Activated CD4-positive, alpha-beta T cell treated with anti-CD3 and anti-CD28 coated beads for 24 hours (primary cell): ENCODE measurements around the gene HPSE.

Experiments
- DNase-seq, 2 donors: peaks; one replicate each; pipeline ENCODE4 v3.0.0-alpha.2; 2020; ENCODE audit warnings: low read depth in 2 of 2

The HPSE gene

GRCh38 chr4:83334425-83335241 is at the start of gene HPSE:
Gene HPSE, minus strand, starts transcription at chr4:83334848. Its CDS starts 66 bp downstream, at chr4:83334782.
- peak; percentile 45 to 51 for DNase-seq

GRCh38 chr4:83382850-83383249 is 48.2 kb upstream of the HPSE start:
- no peak for DNase-seq

DNA sequence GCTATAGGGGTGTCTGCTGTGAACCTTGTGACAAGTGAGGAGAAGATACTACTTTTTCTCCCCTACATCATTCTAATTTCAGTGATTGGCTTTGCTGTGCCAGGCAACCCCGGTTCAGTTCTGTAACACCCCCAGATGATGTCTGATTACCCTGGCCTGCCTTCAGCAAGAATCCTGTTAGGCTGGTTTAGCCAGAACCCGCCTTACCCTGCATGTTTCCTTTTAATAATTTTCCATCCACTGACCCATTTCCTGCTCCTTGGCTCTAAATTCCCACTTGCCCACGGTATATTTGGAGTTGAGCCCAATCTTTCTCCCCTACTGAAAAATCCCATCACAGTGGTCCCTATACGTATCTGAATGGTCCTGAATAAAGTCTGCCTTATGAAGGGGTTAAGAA is 46.5 kb upstream of the HPSE start:
- DNase-seq = no peak

DNA sequence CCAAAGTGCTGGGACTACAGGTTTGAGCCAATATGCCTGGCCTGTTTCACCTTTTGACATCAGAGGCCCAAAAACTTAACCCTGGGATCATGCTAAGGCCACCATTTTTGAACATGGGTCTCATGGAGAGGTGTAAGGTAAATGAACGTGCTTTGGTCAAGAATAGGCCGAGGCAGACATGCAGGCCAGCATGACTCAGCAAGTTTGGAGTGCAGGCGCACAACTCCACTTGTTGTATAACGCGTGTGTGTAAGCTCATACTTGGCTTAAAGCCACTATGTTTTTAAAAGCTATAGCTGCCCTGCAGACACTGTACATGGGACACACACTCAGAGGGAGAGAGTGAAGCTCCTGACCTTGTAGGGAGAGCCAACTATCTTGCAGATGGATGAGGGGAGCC is 43.8 kb upstream of the HPSE start:
- DNase-seq = no peak

GRCh38 chr4:83372931-83373330 is 38.3 kb upstream of the HPSE start:
- no peak for DNase-seq

GRCh38 chr4:83371936-83372335 is 37.3 kb upstream of the HPSE start:
- no peak for DNase-seq

DNA sequence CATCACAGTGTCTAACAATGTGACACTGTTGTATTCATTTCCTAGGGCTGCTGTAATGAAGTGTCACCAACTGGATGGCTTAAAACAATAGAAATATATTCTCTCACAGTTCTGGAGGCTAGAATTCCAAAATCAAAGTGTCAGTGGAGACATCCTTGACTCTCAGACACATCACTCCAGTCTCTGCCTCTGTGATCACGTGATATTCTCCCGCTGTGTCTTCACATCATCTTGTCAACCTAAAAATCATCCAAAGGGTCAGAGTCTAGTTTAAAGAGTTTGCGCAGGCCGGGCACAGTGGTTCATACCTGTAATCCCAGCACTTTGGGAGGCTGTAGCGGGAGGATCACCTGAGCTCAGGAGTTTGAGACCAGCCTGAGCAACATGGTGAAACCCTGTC is 36.6 kb upstream of the HPSE start:
- DNase-seq = no peak

- no peak for DNase-seq
These were observed 35.9 kb upstream of the HPSE start for GRCh38 chr4:83370640-83370906.

DNA sequence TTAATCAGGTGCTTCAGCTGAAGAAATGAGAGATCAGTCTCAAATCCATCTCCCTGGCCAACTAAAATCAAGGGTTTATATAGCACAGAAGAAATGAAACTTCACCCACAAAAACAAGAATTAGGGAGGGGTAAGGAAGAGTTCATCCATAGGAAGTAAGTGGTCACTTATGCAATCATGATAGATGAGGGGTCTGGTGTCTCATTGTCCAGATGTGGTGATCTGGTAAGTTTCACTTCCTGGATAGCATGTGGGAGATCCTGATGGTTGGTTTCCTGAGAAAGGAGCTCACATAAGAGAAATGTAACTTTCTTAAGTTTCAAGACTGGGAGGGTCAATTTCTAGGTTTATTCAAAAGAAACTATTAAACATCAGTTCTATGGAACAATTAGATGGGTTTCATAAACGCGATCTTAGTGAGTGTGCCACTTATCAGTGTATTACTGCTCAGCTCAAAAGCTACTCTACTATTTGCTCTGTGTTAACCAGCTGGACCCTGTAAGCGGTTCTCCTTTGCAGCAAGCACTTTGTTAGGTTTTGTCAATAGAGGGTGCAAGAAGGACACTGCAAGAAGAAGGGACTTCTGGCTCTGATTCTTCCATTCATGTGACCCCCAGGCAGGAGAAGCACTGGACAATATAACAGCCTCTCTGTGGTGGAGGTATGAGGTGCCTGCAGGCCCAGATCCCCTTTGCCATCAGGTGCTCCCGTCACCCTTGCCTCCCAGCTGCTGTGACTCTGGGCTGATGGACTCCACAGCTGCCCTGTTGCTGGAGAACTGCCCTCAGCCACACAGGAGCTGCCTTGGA is 35.4 kb upstream of the HPSE start:
- no peak for DNase-seq

DNA sequence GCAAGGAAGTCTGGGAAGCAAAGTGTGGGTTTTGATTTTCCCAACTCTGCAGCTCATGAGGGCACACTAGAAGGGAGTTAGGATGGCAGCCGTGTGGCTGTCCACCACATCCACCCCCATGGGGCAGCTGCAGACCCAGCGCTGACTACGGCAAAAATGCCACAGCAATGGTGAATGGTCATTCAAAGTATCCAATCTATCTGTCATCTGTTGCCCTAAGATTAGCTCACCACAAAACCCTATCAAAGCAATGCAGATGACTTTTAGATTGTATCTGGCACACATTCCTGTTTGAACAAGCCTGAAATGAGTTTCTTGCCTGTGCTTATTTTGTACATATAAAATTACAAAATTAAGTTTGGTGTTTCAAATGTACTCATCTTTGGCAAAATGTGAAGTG is 29.7 kb upstream of the HPSE start:
- no peak for DNase-seq

DNA sequence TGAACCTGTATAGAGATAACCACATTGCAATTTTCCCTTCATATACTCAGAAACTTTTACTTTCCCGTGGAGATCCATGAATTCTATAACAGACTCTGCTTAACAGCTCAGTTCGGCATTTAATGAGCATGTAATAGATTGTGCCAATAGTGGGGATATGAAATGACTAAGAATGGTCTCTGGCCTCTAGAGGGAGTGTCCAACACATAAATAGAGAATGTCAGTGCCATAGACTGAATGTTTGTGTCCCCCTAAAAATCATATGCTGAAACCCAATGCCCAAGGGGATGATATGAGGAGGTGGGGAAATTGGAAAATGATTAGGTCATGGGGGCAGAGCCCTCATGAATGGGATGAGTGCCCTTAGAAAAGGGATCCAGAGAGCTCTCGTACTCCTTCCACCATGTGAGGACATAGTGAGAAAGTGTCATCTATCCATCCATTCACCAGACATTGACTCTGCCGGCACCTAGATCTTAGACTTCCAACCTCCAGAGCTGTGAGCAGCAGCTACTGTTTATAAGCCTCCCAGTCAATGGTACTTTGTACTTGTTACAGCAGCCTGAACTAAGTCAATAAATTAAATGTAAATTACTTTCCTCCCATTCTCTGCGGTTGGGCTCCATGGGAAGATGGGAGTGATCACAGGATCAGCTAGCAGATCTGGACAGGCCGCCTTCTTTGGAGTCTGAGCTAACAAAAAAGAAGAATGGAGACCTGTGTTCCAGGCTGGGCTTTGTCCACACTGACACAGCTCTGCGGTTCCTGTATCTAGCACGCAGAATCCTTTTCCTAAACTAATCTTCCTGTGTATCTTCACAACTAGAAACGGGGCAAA is 28.1 kb upstream of the HPSE start:
- no peak for DNase-seq

- DNase-seq = no peak
These were observed 26.9 kb upstream of the HPSE start for GRCh38 chr4:83361416-83362103.

- DNase-seq = no peak
These were observed 25.4 kb upstream of the HPSE start for GRCh38 chr4:83360018-83360417.

DNA sequence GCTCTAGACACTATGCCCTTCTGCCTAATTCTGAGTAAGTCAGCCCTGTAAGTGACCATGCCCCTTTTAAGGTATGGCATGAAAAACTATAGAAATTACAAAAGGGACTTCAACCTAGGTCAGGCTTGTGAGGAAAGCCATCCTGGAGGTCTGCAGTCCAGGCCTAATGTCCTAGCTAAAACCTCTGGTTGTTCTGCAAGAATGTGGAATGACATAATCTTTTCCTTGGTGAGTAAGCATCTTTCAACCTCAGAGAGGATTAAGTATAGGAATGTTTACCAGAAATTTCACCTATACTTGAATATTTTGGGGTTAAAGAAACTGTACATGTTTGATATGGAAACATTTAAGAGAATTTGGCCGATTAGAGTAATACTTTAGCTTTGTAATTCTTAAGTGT is 23.8 kb upstream of the HPSE start:
- DNase-seq = no peak

- no peak for DNase-seq
These were observed 22.4 kb upstream of the HPSE start for GRCh38 chr4:83356899-83357661.

GRCh38 chr4:83353516-83353915 is 18.9 kb upstream of the HPSE start:
- no peak for DNase-seq

GRCh38 chr4:83348074-83348473 is 13.4 kb upstream of the HPSE start:
- no peak for DNase-seq

- no peak for DNase-seq
These were observed 7.8 kb upstream of the HPSE start for GRCh38 chr4:83342476-83342875.

DNA sequence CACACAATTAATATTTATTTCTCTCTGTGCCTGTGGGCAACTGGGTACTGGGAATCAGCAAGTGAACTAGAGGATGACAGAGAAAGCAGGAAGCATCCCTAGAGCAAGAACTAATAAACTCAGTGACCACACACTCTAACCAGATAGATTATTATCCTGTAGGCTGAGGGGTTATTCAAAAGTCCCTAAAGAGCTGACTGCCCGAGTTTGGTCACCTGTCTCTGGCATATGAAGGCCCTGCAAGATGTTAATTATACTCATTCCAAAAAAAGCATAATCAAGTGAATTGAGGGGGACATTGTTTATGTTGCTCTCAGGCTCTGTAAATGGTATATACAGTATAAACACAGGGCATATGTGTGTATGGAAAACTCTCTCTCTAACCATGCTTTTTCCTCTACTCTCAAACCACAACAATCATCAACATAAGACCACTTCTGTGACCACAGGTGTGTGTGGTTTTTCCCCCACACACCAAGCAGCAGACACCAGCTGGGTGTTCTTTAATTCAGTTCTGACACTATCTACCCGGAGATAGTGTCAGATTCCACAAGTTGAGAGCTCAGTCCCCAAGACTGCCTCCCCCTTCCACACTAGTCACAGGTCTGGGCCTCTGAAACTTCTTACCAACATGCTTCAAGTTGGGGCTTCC is 6.2 kb upstream of the HPSE start:
- DNase-seq = no peak

DNA sequence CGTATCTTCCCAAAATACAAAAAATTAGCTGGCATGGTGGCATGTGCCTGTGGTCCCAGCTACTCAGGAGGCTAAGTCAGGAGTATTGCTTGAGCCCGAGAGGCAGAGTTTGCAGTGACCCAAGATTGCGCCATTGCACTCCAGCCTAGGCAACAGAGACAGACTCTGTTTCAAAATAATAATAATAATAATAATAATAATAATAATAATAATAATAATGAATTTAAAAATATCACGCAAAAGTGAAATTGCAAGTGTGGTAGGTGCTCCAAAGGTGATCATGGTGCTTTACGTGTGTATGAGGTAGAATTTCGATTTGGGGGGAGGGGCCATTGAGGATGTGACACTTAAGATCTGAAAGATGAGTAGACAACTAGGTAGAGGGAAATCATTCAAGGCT is 4.9 kb upstream of the HPSE start:
- no peak for DNase-seq

DNA sequence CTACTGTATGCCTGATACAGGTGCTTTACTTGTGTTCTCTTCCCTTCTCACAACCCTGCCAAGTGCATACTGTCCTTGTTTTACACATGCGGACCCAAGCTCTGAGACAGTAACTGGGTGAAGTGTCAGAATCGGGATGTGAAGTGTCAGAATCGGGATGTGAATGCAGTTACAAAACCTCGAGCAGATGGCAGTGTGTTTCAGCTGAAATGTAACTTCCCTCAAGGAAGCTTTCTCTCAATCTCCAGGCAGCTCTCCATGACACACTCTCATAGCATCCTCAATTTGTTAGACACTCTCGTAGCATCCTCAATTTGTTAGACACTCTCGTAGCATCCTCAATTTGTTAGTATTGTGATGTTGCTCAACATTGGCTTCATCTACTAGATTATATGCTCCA is 1.1 kb upstream of the HPSE start:
- DNase-seq = no peak
